GM13976 (cell line): ENCODE data around the gene ULK1.
"Not testable (repeated sequence)": the region's sequence is repeated elsewhere in the genome, so short reads cannot be mapped to it uniquely, and the experiment has no call there.

Experiments used
- DNase-seq: peaks from one replicate; pipeline ENCODE4 v3.0.0; 2012; ENCODE audit warnings: low spot score
- in situ Hi-C: fragments of 300-500 bp; cut with MboI; formaldehyde crosslinking; loops from one replicate; pipeline ENCODE4 v1.12.0; 2022; ENCODE audit warnings: low sequenced_read_pairs, mixed read lengths, inconsistent platforms; ENCODE audit not compliant: unreplicated experiment
- TF ChIP-seq, protein P1 (sequence below): IDR thresholded peaks from 2 replicates; pipeline ENCODE4 v1.5.1; 2012; ENCODE audit warnings: borderline replicate concordance, mild to moderate bottlenecking; ENCODE audit not compliant: insufficient read depth; ENCODE audit errors: extremely low read depth, missing control alignments, control extremely low read depth

ULK1 gene

DNA sequence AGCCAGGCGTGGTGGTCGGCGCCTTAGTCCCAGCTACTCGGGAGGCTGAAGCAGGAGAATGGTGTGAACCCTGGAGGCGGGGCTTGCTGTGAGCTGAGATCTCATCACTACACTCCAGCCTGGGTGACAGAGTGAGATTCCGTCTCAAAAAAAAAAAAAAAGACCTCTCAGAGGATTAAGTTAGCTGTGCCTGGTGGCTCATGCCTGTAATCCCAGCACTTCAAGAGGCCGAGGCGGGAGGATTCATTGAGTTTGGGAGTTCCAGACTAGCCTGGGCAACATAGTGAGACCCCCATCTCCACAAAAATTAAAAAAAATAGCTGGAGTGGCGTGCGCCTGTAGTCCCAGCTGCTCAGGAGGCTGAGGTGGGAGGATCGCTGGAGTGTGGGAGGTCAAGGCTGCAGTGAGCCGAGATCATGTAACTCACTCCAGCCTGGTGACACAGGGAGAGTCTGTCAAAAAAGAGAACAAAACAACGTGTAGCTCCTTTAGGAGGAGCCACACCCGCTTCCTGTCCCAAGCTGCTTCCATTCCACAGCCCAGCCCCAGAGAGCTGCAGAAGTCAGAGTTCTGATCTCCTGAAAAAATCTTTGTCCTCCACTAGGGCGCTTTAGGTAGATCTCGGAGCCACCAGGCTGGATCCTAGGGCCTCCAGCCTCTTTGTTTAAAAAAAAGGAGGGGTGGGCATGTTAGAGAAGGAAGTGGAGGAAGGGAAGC, 11.5 kb upstream of the ULK1 start:
- no peak for DNase-seq
- in situ Hi-C loops, result no loop called here
- TF ChIP-seq, protein P1, sequence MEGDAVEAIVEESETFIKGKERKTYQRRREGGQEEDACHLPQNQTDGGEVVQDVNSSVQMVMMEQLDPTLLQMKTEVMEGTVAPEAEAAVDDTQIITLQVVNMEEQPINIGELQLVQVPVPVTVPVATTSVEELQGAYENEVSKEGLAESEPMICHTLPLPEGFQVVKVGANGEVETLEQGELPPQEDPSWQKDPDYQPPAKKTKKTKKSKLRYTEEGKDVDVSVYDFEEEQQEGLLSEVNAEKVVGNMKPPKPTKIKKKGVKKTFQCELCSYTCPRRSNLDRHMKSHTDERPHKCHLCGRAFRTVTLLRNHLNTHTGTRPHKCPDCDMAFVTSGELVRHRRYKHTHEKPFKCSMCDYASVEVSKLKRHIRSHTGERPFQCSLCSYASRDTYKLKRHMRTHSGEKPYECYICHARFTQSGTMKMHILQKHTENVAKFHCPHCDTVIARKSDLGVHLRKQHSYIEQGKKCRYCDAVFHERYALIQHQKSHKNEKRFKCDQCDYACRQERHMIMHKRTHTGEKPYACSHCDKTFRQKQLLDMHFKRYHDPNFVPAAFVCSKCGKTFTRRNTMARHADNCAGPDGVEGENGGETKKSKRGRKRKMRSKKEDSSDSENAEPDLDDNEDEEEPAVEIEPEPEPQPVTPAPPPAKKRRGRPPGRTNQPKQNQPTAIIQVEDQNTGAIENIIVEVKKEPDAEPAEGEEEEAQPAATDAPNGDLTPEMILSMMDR, result no peak

DNA sequence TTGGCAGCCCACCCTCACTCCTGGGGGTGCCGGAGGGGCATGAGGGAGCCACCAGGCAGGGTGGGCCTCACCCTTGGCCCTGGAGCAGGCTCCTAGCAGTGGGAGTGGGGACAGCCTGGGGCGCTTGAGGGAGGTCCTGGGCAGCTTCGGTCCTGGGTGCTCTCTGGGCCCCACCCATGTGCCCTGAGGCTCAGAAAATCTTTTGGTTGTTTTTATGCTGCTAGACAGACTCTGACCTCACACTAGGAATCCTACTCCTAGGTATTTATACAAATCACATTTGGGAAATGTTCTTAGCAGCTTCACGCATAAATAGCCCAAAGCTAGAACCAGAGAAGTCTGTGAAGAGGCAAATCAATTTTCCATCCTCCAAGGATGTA, 10.9 kb upstream of the ULK1 start:
- in situ Hi-C loops, result no loop called here
- DNase-seq, result no peak
- TF ChIP-seq, protein P1, result no peak

DNA sequence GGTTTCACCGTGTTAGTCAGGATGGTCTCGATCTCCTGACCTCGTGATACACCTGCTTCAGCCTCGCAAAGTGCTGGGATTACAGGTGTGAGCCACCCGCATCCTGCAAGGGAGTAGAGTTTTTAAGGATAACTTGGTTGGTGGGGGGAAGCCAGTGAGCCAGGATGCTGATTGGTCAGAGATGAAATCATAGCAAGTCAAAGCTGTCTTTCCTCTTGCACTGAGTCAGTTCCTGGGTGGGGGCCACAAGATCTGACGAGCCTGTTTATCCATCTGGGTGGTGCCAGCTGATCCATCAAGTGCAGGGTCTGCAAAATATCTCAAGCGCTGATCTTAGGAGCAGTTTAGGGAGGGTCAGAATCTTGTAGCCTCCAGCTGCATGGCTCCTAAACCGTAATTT, 9.3 kb upstream of the ULK1 start:
- DNase-seq, in situ Hi-C loops: not testable (repeated sequence)

DNA sequence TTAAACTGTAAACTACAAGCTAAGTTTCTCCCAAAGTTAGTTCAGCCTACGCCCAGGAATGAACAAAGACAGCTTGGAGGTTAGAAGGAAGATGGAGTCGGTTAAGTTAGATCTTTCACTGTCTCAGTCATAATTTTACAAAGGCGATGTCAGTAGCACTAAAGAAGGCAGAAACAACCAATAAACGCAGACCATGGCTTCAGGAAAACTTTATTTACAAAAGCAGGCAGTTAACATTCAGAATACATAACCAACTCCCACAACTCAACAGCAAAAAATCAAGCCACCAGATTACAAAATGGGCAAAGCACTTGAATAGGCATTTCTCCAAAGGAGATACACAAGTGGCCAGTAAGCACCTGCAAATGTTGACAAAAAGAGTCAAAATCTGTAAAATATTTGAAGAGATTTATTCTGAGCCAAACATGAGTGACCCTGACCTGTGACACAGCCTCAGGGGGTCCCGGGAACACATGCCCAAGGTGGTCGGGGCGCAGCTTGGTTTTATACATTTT, 8.8 kb upstream of the ULK1 start:
- no peak for DNase-seq
- in situ Hi-C loops, result no loop called here
- TF ChIP-seq, protein P1, result no peak

DNA sequence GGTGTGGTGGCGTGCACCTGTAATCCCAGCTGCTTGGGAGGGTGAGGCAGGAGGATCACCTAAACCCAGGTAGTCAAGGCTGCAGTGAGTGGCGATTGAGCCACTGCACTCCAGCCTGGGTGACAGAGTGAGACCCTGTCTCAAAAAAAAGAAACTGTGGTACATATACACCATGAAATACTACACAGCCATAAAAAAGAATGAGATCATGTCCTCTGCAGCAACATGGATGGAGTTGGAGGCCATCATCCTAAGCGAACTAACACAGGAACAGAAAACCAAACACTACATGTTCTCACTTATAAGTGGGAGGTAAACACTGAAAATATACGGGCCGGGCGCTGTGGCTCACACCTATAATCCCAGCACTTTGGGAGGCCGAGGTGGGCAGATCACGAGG, 2.7 kb upstream of the ULK1 start:
- DNase-seq, in situ Hi-C loops: not testable (repeated sequence)

DNA sequence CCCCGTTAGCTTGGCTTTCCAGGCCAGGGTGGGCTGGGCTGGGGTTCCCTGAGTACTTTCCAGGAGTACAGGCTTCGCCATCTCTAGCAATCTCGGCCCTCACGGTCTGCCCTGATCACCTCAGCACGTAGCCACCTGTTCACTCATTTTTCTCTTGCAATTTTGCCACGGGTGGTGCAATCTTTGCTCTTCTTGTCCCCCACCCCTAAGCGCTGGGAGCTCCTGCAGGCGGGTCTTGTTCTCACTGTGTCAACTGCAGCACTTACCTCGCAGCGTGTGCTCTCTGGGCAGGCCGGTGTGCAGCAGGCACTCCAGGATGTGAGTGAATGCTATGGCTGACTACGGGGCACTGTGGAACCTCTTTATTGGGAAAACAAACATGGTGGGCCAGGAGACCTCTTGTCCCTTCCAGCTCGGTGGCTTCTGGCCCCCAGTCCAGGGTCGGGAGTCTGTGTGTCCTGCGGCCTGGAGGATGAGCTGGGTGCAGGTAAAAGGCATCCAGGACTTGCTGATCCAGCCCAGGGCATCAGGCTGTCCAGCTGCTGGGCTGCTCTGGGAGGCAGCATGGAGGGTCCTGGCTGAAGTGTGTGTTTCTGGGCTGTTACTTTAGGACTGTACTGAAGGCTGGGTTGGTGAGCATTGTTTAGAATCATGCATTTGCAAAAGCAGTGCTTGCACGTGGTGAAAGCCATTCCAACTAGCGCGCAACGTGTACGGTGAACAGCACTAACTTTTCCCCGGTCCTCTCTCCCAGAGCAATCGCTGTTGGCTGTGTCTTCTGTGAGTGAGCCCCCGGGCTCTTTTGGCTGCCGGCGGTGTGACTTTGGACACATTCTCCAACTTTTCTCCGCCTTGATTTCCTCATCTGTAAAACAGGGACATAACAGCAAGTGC, 1.5 kb upstream of the ULK1 start:
- in situ Hi-C loops, result no loop called here
- TF ChIP-seq, protein P1, result no peak
- peak; percentile 20 for DNase-seq

DNA sequence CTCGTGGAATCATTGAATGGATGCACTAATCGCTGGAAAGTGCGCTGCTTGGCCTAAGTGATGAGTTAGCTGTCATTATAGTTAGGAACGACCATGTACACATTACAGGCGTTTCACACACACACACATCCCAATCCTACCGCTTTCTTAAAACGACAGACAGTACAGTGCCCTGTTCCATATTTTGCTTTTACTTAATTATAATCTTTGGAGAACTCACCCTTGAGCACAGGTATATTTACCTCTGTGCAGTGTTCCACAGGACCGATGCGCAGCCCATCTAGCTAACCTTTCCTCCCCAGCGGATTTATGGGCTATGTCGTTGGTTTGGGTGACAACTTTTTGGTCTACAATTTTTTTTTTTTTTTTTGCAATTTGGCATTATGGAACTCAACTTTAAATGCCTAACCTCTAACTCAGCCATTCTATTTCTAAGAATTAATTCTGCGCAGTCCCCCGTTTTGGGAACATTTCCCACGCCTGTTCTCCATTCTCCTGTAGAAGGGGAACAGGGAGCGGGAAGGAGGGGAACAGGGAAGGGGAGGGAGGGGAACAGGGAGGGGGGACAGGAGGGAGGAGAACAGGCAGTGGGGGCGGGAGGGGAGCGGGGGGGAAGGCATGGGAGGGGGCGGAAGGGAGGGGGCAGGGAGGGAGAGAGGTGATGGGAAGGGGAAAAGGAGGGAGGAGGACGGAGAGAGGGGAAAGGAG, 663 bp upstream of the ULK1 start:
- TF ChIP-seq, protein P1, result no peak
- DNase-seq, result peak; percentile 18
- in situ Hi-C loops, result no loop called here
